ENCODE data around the gene BACH2.
"Not testable (repeated sequence)": the region's sequence is repeated elsewhere in the genome, so short reads cannot be mapped to it uniquely, and the experiment has no call there.

BACH2 gene

DNA sequence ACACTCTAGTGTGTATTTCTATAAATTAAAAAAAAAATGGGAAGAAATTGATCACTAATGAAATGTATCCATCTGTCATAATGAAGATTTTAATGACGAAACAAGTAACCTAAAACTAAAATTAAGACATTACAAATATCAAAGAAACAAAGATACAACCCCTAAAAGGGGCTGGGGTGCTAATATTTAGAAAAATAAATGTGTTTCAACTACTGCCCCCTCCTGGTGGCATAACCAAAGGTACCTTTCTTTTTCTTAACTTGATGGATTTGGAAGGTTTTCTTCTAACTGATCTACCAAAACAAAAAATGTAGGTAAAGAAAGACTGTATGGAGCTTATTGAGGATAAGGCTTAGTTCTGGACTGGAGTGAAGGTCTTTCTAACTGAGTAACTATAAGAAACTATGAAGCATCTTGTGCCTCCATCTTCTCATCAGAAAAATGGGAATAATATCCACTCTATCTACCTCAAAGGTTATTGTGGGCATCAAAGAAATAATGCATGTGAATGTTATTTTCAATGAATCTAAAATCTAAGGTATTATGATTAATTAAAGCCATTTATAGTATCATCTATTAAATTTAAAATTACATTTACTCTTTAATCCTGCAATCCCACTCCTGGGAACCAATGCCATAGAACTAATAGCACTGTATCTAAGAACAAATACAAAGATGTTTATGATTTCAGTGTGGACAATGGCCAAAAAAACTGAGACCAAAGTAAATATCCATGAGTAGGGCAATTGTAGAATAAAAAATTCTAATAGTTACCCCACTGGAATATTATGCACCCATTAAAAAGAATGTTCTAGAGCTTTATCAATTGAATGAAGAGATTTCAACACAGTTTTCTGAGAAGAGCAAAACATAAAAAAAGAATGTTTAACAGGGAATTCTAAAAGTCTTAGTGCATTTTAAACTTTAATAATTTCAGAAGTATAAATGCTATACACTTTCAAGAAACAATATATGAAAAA is 117.2 kb downstream of the BACH2 start:
- no peak for DNase-seq

DNA sequence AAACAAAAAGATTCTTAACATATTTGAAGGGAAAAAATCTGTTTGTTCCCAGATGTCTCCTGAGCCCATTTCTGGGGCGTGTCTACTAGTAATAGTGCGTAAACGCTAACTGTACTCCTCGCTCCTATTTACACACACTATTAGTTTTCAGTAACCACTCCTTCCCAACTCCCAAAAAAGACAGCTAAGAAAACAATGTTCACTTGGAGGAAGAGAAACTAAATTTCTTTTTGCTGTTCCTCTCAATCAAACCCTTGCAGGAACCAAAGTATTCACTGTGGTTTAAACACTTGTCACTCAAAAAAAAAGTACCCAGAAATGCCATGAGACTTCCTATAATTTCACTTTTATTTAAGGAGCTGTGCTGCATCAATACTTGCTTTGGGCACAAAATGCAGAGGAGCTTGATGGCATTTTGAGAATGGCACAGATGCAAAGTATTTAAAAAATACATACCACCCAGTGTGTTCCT is 118.2 kb downstream of the BACH2 start:
- no peak for DNase-seq

- no peak for DNase-seq
Measured at GRCh38 chr6:90177544-90178383, 118.9 kb downstream of the BACH2 start.

GRCh38 chr6:90175627-90176538 is 120.8 kb downstream of the BACH2 start:
- DNase-seq = no peak

DNA sequence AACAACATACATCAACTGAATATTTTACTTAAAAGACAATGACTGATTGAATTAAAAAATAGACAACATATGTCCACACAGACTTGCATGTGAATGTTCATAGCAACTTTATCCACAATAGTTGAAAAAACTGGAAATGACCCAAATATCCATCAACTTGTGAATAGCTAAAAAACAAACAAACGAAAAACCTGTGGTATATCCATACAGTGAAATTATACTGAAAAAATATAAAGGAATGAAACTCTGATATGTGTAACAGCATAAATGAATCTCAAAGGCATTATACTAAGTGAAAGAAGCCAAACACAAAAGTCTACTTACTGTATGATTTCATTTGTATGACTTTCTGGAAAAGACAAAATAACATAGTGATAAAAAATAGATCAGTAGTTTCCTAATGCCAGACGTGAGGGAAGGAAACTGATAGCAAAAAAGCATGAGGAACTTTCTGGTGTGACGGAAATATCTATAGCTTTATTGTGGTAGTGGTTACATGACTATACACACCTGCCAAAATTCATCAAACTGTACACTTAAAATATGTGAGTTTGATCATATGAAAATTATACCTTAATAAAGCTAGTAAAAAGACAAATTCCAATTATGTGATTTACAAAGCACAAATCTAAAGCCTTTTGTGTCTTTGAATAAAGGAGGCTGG is 123.2 kb downstream of the BACH2 start:
- DNase-seq = no peak

GRCh38 chr6:90170601-90171000 is 126.0 kb downstream of the BACH2 start:
- DNase-seq = no peak

DNA sequence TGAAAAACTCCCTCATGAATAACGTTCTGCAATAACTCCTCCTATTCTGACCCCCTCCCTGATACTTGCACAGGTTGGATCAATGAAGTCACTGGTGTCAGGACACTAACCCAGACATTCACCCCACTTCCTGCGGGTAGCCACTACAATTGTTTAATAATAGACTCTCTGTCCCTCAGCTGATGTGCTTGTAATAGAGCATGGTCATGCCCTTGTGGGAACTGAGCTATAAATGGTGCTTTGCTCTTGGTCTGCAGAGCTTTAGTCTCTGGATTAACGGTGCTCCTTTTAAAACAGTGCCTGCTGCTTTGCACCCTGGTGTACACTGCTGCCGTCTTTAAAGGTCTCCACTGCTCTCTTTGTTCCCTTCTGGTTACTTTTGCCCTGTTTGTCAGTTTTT is 127.3 kb downstream of the BACH2 start:
- DNase-seq = no peak

- DNase-seq = no peak
Measured at GRCh38 chr6:90168693-90169131, 127.9 kb downstream of the BACH2 start.

DNA sequence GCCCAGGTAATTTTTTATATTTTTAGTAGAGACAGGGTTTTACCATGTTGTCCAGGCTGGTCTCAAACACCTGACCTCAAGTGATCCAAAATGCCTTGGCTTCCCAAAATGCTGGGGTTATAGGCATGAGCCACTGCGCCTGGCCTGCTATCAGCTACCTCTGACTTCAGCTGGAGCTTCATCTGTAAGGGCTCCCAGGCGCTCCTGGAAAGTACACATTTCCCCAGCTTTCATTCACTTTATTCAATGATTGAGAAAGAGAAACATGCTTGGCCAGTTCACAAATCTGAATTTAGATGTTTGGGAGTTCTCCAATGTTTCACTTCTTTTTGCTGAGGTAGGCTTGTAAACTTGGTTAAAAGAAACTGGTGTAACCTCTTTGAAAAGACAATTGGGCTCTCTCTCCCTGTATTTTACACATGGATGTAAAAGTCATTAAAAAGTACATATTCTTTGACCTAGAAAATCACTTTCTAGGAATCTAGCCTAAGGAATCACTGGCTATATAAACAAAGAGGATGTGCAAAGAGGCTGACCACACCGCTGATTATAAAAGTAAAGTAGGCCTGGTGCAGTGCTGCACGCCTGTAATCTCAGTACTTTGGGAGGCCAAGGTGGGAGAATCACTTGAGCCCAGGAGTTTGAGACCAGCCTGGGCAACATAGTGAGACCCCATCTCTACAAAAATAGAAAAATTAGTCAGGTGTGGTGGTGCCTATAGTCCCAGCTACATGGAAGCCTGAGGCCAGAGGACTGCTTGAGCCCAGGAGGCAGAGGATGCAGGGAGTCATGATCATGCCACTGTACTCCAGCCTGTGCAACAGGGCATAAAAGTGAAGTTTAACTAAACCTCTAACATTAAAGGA is 128.9 kb downstream of the BACH2 start:
- no peak for DNase-seq

DNA sequence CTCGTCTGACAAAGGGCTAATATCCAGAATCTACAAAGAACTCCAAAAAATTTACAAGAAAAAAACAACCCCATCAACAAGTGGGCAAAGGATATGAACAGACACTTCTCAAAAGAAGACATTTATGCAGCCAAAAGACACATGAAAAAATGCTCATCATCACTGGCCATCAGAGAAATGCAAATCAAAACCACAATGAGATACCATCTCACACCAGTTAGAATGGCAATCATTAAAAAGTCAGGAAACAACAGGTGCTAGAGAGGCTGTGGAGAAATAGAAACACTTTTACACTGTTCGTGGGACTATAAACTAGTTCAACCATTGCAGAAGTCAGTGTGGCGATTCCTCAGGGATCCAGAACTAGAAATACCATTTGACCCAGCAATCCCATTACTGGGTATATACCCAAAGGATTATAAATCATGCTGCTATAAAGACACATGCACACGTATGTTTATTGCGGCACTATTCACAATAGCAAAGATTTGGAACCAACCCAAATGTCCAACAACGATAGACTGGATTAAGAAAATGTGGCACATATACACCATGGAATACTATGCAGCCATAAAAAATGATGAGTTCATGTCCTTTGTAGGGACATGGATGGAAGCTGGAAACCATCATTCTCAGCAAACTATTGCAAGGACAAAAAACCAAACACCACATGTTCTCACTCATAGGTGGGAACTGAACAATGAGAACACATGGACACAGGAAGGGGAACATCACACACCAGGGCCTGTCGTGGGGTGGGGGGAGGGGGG is 130.3 kb downstream of the BACH2 start:
- DNase-seq = not testable (repeated sequence)

- DNase-seq = no peak
Measured at GRCh38 chr6:90162648-90163387, 133.8 kb downstream of the BACH2 start.

GRCh38 chr6:90160013-90160412 is 136.6 kb downstream of the BACH2 start:
- no peak for DNase-seq

- DNase-seq = no peak
Measured at GRCh38 chr6:90159452-90159851, 137.2 kb downstream of the BACH2 start.

DNA sequence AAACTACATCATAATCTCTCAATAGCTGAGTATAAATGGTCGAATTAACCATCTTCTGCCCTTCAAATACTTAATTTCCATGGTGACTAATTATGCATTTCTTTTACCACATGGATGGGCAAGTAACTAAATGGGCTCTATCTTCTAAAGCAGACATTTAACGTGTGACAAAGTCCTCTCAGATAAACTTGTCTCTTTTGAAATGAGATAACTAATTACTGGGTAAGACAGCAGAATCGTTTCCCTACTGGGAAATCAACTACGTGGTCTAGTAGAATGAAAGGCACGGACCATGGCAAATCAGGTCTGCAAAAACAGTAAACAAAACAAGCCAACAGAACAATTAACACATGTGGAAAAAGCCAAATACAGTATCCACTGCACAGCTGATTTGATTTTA is 137.7 kb downstream of the BACH2 start:
- no peak for DNase-seq

- no peak for DNase-seq
Measured at GRCh38 chr6:90157441-90157840, 139.2 kb downstream of the BACH2 start.

DNA sequence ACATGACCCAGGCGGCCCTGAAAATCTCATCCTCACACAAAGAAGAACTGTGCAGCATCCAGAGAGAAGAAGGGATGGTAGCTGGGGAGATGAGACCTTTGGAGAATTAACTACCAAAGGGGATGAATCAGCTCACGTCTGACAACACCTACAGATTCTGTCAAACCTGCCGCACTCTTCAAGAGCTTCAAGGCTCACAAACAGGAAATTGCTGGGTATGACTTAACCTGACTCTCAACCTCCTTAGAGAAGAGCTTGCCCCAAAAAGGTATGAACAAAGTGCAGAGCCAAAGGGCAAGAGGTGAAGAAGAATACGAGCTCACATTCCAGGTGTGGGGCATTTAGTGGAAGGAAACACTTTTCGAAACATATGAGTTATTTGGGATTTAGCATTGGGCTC is 139.8 kb downstream of the BACH2 start:
- no peak for DNase-seq

DNA sequence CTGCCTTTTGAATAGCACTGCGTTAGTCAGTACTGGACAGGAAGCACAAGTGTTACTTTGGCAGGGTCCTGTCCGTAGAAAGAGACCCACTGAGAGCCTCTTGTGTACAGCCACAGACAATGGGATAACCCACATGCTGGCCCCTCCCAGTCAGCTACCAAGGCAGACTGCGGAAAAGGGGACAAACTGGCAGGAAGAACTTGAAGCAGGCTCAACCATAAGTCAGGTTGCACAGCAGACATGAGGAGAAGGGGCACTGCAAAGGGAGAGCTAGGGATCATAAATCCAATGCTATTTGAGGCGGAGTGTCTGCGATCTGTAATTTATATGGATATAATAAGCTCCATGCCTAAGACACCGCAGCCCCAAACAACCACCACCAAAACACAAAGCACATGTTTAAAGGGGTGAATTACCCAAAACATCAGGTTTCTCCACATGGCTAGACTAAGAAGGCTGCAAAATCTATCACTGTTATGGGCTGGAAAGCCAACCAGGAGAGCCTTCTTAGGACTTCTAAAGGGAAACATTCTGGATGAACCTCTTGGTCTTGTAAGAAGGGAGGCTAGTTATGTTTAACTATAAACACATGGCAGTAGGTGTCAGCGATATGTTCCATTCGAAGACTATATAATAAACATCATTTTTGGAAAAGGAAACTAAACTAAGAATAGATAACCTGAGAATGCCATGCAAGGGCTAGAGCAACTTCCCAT is 141.7 kb downstream of the BACH2 start:
- no peak for DNase-seq

GRCh38 chr6:90151576-90152422 is 144.8 kb downstream of the BACH2 start:
- no peak for DNase-seq

Measured in GF-D8 (cell line).